Lower leg skin (tissue), 4 donors: ENCODE results near the gene TMEM243. TPM values are rescaled to one million over a fixed set of nuclear protein-coding genes. Genes with fewer than 3 reads are reported as not detected.

Experiments used
- DNase-seq, 2 donors: peaks; one replicate each; pipeline ENCODE4 v3.0.0-alpha.2; 2019; ENCODE audit warnings: low spot score in 2 of 2
- H3K4me3 ChIP-seq: fragments of 200-600 bp; sonication (generic); 2 replicates; pipeline ENCODE4 v1.5.1; 2017; ENCODE audit warnings: mild to moderate bottlenecking, low read depth; ENCODE audit not compliant: poor library complexity, severe bottlenecking
- POLR2A ChIP-seq, 2 donors: fragments of 450-650 bp; IDR thresholded peaks; one replicate each; pipeline ENCODE4 v1.6.1; 2016 to 2017; ENCODE audit warnings: antibody characterized with exemption in 2 of 2, mild to moderate bottlenecking in 1 of 2, moderate library complexity in 1 of 2
- WGBS, 2 donors: methylation state at CpG; one replicate each; pipeline ENCODE4 v1.1.5; 2018; 5-methylcytosine and 5-hydroxymethylcytosine counted together
- intact Hi-C: fragments of 100-400 bp; cut with DNase I; formaldehyde crosslinking; loops from one replicate; pipeline ENCODE4 v1.15.0; 2023; ENCODE audit warnings: low total_unique reads
- total RNA-seq, 4 donors: library from RNA; depleted of rRNA; stranded (reverse); fragments of >200 nt; gene quantifications; one replicate each; pipeline ENCODE4 v1.1.0, GENCODE V29; 2016
- TF ChIP-seq, protein P1 (sequence below), 3 donors: fragments of 450-650 bp; IDR thresholded peaks; one replicate each; pipeline ENCODE4 v1.5.1; 2016; ENCODE audit warnings: antibody characterized with exemption in 3 of 3, mild to moderate bottlenecking in 3 of 3, moderate library complexity in 2 of 3

Gene TMEM243
- total RNA-seq, 4 donors from 2014 or later: 29.4 to 60.6 (median 38.0) TPM

GRCh38 chr7:87220734-87221215 lies 1.2 kb upstream of the TMEM243 start:
- TF ChIP-seq, protein P1, sequence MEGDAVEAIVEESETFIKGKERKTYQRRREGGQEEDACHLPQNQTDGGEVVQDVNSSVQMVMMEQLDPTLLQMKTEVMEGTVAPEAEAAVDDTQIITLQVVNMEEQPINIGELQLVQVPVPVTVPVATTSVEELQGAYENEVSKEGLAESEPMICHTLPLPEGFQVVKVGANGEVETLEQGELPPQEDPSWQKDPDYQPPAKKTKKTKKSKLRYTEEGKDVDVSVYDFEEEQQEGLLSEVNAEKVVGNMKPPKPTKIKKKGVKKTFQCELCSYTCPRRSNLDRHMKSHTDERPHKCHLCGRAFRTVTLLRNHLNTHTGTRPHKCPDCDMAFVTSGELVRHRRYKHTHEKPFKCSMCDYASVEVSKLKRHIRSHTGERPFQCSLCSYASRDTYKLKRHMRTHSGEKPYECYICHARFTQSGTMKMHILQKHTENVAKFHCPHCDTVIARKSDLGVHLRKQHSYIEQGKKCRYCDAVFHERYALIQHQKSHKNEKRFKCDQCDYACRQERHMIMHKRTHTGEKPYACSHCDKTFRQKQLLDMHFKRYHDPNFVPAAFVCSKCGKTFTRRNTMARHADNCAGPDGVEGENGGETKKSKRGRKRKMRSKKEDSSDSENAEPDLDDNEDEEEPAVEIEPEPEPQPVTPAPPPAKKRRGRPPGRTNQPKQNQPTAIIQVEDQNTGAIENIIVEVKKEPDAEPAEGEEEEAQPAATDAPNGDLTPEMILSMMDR (IDR thresholded peaks at IDR 0.05): no peak
- TF ChIP-seq POLR2A (IDR thresholded peaks at IDR 0.05): no peak
- H3K4me3 ChIP-seq: peak overlapping the region; percentile 63
- peak in 1 of 2 donors; percentile 30 for DNase-seq
- intact Hi-C loops: no loop called here
- 4 to 7% methylated on average over 17 of the region's 17 CpGs for WGBS, 2 donors

DNA sequence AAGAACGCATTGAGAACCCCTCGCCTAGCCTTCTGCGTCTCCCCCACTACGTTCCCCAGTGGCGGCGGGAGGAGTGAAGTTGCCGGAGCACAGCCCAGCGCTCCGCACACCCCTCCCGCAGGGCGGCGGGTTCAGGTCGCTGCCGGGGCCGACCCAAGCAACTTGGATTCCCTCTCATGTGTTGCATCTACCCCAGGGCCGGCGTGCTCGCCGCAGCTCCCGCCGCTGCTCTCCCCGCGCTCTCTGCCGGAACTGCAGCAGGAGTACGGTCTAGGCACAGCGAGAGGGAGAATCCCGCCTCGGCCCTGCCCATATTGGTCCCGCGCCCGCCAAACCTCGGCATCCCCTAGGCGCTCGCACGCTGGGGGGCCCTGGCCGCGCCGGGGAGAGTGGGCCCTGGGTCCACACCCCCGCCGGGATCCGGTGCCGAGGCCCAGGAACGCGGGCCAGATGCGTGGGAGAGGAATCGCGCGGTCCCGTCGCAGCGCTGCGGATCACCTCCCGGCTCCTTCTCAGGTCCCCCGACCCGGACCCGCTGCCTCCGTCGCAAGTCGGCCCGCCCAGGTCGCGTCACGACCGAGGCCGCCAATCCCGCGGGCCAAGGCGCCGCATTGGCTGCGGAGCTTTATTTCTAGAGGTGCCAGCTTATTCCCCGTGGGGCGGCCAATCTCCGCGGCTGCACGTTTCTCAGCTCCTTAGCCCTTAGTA lies 648 bp upstream of the TMEM243 start:
- H3K4me3 ChIP-seq: peak overlapping the region; percentile 63
- WGBS, 2 donors: 0% methylated on average over 43 to 46 of the region's 75 CpGs
- intact Hi-C loops: no loop called here
- DNase-seq: peak; percentile 68 to 96
- TF ChIP-seq POLR2A (IDR thresholded peaks at IDR 0.05): no peak
- TF ChIP-seq, protein P1 (IDR thresholded peaks at IDR 0.05): no peak

GRCh38 chr7:87218796-87219544 lies 562 bp downstream of the TMEM243 start:
- no peak for TF ChIP-seq POLR2A (IDR thresholded peaks at IDR 0.05)
- TF ChIP-seq, protein P1 (IDR thresholded peaks at IDR 0.05): no peak
- WGBS, 2 donors: 2 to 4% methylated on average over 17 of the region's 17 CpGs
- intact Hi-C loops: no loop called here
- peak overlapping the region; percentile 63 for H3K4me3 ChIP-seq
- DNase-seq: peak; percentile 55 to 92

DNA sequence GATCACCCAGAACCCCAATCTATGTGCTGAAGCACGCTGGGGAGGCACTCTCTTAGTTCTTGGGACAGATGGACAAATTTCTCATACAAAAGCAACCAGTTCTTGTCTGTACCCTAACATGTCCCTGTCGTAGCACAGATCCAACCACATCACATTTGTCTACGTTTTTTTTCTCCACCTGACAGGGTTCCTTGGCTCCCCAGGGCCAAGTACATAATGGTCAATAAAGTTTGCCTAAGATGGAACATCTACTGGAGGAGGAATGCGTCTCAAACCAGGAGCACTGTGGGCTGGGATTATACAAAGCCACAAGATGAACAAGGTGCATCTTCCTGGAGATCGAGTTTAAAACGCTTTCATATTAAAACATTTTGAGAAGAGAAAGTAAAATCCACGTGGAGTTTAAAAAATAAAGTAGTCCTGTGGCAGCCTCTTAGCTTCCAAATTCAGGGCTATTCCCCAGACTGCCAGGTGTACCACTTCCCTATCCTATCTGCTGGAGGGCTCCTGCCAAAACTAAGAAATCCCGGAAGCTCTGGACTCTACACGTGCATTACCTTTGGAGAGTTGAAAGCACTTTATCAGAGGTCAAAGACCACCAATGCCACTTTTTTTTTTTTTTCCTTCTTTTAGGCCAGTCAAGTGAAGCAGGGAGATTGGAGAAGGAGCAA lies 1.4 kb downstream of the TMEM243 start:
- WGBS, 2 donors: 47 to 53% methylated on average over 9 of the region's 9 CpGs
- intact Hi-C loops: no loop called here
- TF ChIP-seq, protein P1 (IDR thresholded peaks at IDR 0.05): no peak
- no peak for TF ChIP-seq POLR2A (IDR thresholded peaks at IDR 0.05)
- H3K4me3 ChIP-seq: no peak overlapping the region
- no peak for DNase-seq

DNA sequence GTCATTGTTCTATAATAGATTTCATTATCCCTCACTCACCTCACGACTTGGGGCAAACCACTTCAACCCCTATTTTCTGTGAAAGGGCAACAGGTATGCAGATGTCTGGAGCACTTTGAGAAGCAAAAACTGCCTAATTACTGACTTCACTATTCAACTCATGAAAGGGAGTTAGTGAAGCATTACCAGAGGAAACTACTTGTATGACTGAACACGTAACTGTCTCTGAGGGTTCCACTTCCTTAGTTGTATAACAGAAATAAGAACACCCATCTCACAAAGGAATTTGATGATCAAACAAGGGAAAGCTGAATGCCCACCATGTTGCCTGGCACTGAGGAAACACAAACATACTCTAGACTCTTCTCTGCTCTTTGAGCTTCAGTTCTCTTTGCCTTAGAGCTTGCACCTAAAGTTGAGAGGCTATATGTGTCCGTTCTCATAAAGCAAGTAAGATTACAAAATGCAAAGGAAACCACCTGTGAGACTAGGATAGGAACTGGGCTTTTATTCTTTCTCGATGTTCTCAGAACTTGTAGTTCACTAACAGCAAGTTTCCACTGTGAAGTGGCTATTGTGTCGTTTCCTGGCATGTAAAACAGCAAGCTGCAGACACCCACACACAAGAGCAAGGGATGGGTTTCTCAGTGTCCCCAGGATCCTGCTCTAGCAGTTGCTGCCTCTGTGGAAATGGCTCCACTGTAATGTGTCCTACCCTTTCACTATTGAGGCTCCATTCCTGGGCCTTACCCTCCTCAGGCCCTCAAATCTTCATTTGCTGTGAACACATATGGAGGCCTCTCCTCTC lies 2.6 kb downstream of the TMEM243 start:
- DNase-seq: no peak
- 57 to 67% methylated on average over 5 of the region's 5 CpGs for WGBS, 2 donors
- TF ChIP-seq, protein P1 (IDR thresholded peaks at IDR 0.05): no peak
- no peak for TF ChIP-seq POLR2A (IDR thresholded peaks at IDR 0.05)
- intact Hi-C loops: no loop called here
- no peak overlapping the region for H3K4me3 ChIP-seq
